GM23338 (cell line): ENCODE measurements around the gene NRCAM. TPM values are rescaled to one million over a fixed set of nuclear protein-coding genes. Genes with fewer than 3 reads are reported as not detected.

Experiments
- ATAC-seq: fragments of 200-7000 bp; cut with Tn5 transposase; 3 replicates; pipeline ENCODE4 v1.9.1; 2020
- DNase-seq: peaks from one replicate; pipeline ENCODE4 v3.0.0-alpha.2; 2015; ENCODE audit warnings: low spot score
- H2AFZ ChIP-seq: fragments of 200-600 bp; sonication (generic); 2 replicates; pipeline ENCODE4 v1.8.0; 2016; ENCODE audit warnings: antibody characterized with exemption, mild to moderate bottlenecking, moderate library complexity
- H3F3A ChIP-seq: fragments of 200-600 bp; sonication (generic); replicated peaks from 2 replicates; pipeline ENCODE4 v1.8.0; 2017; ENCODE audit warnings: antibody characterized with exemption, mixed run types, low read depth
- H3K27ac ChIP-seq: fragments of 200-600 bp; sonication (generic); 2 replicates; pipeline ENCODE4 v1.6.1; 2016; ENCODE audit warnings: low read depth
- H3K27me3 ChIP-seq: fragments of 200-600 bp; sonication (generic); 2 replicates; pipeline ENCODE4 v1.8.0; 2016; ENCODE audit warnings: mild to moderate bottlenecking, mixed run types, moderate library complexity; ENCODE audit not compliant: insufficient read depth
- H3K36me3 ChIP-seq: fragments of 200-600 bp; sonication (generic); 2 replicates; pipeline ENCODE4 v1.8.0; 2016; ENCODE audit warnings: mild to moderate bottlenecking; ENCODE audit not compliant: insufficient read depth
- H3K4me1 ChIP-seq: fragments of 200-600 bp; sonication (generic); 2 replicates; pipeline ENCODE4 v1.8.0; 2016; ENCODE audit warnings: mild to moderate bottlenecking, moderate library complexity; ENCODE audit not compliant: insufficient read depth
- H3K4me2 ChIP-seq: fragments of 200-600 bp; sonication (generic); 2 replicates; pipeline ENCODE4 v1.7.1; 2017; ENCODE audit warnings: mixed run types
- H3K4me3 ChIP-seq: fragments of 200-600 bp; sonication (generic); 2 replicates; pipeline ENCODE4 v1.6.1; 2016; ENCODE audit warnings: mixed run types
- H3K79me2 ChIP-seq: fragments of 200-600 bp; sonication (generic); replicated peaks from 2 replicates; pipeline ENCODE4 v1.8.0; 2017; ENCODE audit warnings: mild to moderate bottlenecking; ENCODE audit not compliant: insufficient read depth
- H3K9me2 ChIP-seq: fragments of 200-600 bp; sonication (generic); 2 replicates; pipeline ENCODE4 v1.8.0; 2017; ENCODE audit not compliant: insufficient read depth
- H4K20me1 ChIP-seq: fragments of 200-600 bp; sonication (generic); replicated peaks from 2 replicates; pipeline ENCODE4 v1.8.0; 2017; ENCODE audit warnings: mild to moderate bottlenecking; ENCODE audit not compliant: insufficient read depth
- H3K27ac Mint-ChIP-seq: 2 replicates; pipeline ENCODE4 v1.8.0; 2020; ENCODE audit warnings: inconsistent platforms, mild to moderate bottlenecking, moderate library complexity, mixed read lengths
- H3K27me3 Mint-ChIP-seq: 3 replicates; pipeline ENCODE4 v1.8.0; 2022; ENCODE audit warnings: low read depth, mild to moderate bottlenecking, moderate library complexity, mixed read lengths, inconsistent platforms; ENCODE audit not compliant: insufficient read depth, poor library complexity
- H3K36me3 Mint-ChIP-seq: 3 replicates; pipeline ENCODE4 v1.8.0; 2021; ENCODE audit warnings: low read depth, mild to moderate bottlenecking, inconsistent platforms, moderate library complexity, mixed read lengths
- H3K4me1 Mint-ChIP-seq: 3 replicates; pipeline ENCODE4 v1.8.0; 2020; ENCODE audit warnings: mild to moderate bottlenecking, inconsistent platforms, mixed read lengths
- H3K4me3 Mint-ChIP-seq: 3 replicates; pipeline ENCODE4 v1.8.0; 2021; ENCODE audit warnings: moderate library complexity, mild to moderate bottlenecking, inconsistent platforms, mixed read lengths
- H3K9me3 Mint-ChIP-seq: 3 replicates; pipeline ENCODE4 v1.8.0; 2020; ENCODE audit warnings: moderate library complexity, mild to moderate bottlenecking, inconsistent platforms, mixed read lengths
- EZH2 ChIP-seq: fragments of 200-600 bp; sonication (generic); IDR thresholded peaks from one replicate; pipeline ENCODE4 v1.8.0; 2017; ENCODE audit warnings: antibody characterized with exemption, mild to moderate bottlenecking, low read depth; ENCODE audit not compliant: unreplicated experiment
- EZH2phosphoT487 ChIP-seq: fragments of 200-600 bp; sonication (generic); IDR thresholded peaks from one replicate; pipeline ENCODE4 v1.8.1; 2018; ENCODE audit warnings: antibody characterized with exemption; ENCODE audit not compliant: unreplicated experiment
- JUNB ChIP-seq: IDR thresholded peaks from one replicate; pipeline ENCODE4 v1.6.1; 2016; ENCODE audit warnings: antibody characterized with exemption; ENCODE audit not compliant: unreplicated experiment
- NANOG ChIP-seq: IDR thresholded peaks from 2 replicates; pipeline ENCODE4 v1.6.1; 2016; ENCODE audit warnings: antibody characterized with exemption, borderline replicate concordance
- POLR2AphosphoS5 ChIP-seq: IDR thresholded peaks from 2 replicates; pipeline ENCODE4 v1.6.1; 2016; ENCODE audit warnings: antibody characterized with exemption, low read depth
- ZNF114 ChIP-seq: fragments of 250-450 bp; sonication (Bioruptor Pico); IDR thresholded peaks from 2 replicates; pipeline ENCODE4 v1.5.0; 2020; ENCODE audit warnings: mild to moderate bottlenecking, moderate library complexity
- ZNF331 ChIP-seq: fragments of 250-450 bp; sonication (Bioruptor Pico); IDR thresholded peaks from 2 replicates; pipeline ENCODE4 v1.5.0; 2020; ENCODE audit warnings: low read depth, mild to moderate bottlenecking, moderate library complexity
- polyA plus RNA-seq: library from polyadenylated mRNA; unstranded; fragments of >200 nt; fragmentation: Nextera tagmentation; extraction: Ambion mirVana; gene quantifications from 2 replicates; pipeline ENCODE4 v1.2.1, GENCODE V29; 2016
- total RNA-seq: library from RNA; depleted of rRNA; stranded (reverse); fragments of >200 nt; shearing (Covaris generic); gene quantifications from 2 replicates; pipeline ENCODE4 v1.2.3, GENCODE V29; 2014
- TF ChIP-seq, protein P1 (sequence below), 2 experiments: fragments of 200-600 bp in 1 of 2; sonication (generic) in 1 of 2; conservative IDR thresholded peaks; 2 replicates each; pipeline versions ENCODE4 v1.5.1 to v1.6.1; 2016 to 2017; ENCODE audit warnings: antibody characterized with exemption in 2 of 2, low read depth in 2 of 2, mild to moderate bottlenecking in 2 of 2, moderate library complexity in 1 of 2
- TF ChIP-seq, protein P2 (sequence below): IDR thresholded peaks from one replicate; pipeline ENCODE4 v1.6.1; 2018; ENCODE audit warnings: antibody characterized with exemption; ENCODE audit not compliant: unreplicated experiment
- TF ChIP-seq, protein P3 (sequence below): IDR thresholded peaks from 2 replicates; pipeline ENCODE4 v1.6.1; 2016; ENCODE audit warnings: antibody characterized with exemption

Gene NRCAM
- total and polyA plus RNA-seq, 2 experiments from 2014 or later = 2.5 to 6.8 TPM

DNA sequence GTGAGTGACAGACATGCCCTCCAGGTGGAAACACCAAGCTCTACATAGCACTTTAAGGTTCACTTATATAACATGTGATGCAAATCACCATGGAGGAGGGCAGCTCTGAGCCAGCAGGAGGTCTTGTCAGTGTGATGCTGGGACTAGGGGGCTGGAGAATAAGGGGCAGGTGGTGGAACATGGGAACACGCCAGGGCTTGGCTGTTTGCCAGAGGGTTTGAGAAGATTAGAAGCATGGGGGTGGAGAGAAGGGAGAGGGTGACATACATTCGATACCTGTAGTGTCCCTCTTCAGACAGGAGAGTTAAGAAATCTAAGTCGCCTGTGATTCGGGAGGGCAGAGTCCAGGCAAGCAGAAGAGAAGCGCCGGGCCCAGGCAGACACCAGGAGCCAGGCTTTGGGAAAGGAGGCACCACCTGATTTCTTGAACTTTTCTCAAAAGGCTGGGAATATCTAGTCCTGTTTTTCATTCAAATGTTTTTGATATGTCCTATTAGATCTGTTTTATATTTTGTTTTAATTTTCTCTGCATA lies 309.1 kb downstream of the NRCAM start (continued):
- TF ChIP-seq ZNF114 (CRISPR knock-in tag) (no peak), POLR2AphosphoS5 (no peak), JUNB (no peak), NANOG (no peak), EZH2 (no peak)
- TF ChIP-seq, protein P1, sequence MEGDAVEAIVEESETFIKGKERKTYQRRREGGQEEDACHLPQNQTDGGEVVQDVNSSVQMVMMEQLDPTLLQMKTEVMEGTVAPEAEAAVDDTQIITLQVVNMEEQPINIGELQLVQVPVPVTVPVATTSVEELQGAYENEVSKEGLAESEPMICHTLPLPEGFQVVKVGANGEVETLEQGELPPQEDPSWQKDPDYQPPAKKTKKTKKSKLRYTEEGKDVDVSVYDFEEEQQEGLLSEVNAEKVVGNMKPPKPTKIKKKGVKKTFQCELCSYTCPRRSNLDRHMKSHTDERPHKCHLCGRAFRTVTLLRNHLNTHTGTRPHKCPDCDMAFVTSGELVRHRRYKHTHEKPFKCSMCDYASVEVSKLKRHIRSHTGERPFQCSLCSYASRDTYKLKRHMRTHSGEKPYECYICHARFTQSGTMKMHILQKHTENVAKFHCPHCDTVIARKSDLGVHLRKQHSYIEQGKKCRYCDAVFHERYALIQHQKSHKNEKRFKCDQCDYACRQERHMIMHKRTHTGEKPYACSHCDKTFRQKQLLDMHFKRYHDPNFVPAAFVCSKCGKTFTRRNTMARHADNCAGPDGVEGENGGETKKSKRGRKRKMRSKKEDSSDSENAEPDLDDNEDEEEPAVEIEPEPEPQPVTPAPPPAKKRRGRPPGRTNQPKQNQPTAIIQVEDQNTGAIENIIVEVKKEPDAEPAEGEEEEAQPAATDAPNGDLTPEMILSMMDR (conservative IDR thresholded peaks at IDR 0.05; ENCODE audit: low read depth in 2 of 2) = no peak

DNA sequence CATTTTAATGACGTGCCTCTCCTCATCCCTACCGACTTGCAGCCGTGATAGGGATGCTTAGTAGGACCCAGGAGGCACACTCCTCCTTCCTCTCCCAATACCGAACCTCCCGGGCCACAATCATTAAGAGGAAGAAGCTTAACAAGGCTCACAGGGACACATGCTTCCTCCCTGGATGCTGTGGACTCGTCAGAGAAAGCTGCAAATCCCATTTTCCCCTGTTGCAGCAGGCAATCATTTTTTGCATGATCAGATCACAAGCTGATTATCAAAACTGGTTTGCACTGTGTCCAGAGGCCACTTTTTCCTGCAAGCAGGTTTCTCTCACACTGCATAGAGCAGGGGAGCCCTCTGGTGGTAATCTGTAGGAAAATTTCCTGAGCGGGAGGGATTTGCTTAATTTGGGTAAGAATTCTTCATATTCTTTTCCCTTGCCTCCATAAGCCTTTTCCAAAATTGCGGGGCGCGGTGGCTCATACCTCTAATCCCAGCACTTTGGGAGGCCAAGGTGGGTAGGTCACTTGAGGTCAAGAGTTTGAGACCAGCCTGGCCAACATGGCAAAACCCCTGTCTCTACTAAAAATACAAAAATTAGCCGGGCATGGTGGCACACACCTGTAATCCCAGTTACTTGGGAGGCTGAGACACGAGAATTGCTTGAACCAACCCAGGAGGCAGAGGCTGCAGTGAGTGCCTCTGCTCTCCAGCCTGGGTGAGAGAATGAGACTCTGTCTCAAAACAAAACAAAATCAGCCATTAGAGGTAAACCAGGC lies 310.0 kb downstream of the NRCAM start:
- no peaks in the 10 kb centered on the region for H3K27me3 ChIP-seq
- Mint-ChIP-seq H3K9me3 (no peaks in the 10 kb centered on the region), H3K4me1 (peaks cover 4% of the 10 kb centered on the region), H3K27ac (no peak overlapping the region), H3K27me3 (no peaks in the 10 kb centered on the region), H3K4me3 (no peak overlapping the region), H3K36me3 (no peaks in the 10 kb centered on the region)
- peaks cover 6% of the 10 kb centered on the region for H3K4me1 ChIP-seq
- TF ChIP-seq NANOG = no peak
- TF ChIP-seq, protein P1 (conservative IDR thresholded peaks at IDR 0.05; ENCODE audit: low read depth in 2 of 2) = peak; percentile 88 to 97
- peak overlapping the region; percentile 56 for H3K4me3 ChIP-seq
- H2AFZ ChIP-seq = peak overlapping the region; percentile 82; the same call in 1 of the 2 replicates
- H3F3A ChIP-seq = no peaks in the 10 kb centered on the region
- peak overlapping the region; percentile 78 for H3K4me2 ChIP-seq
- no peaks in the 10 kb centered on the region for H3K9me2 ChIP-seq
- H3K27ac ChIP-seq = no peak overlapping the region
- ATAC-seq (peak; percentile 97), DNase-seq (peak; percentile 91)
- H3K36me3 ChIP-seq = no peaks in the 10 kb centered on the region
- H3K79me2 ChIP-seq = no peaks in the 10 kb centered on the region
- H4K20me1 ChIP-seq = no peaks in the 10 kb centered on the region

DNA sequence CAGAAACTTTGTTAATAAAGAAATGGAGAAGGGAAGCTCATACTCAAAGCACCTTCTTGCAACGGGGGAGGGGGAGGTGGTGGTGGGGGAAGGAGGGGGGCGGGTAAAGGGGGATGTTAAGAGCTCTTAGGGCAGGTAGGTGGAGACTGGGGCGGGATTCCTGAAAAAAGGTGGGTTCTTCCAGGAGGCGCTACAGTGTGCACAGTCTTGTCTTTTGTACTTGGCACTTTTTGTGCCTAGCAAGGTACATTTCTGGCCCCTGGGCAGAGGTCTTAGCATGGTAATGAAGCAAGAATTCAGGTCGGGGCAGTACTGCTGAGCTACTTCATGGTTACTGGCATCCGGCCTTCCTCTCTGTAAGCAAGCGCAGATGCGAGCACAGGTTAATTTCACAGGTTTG lies 310.8 kb downstream of the NRCAM start:
- Histone ChIP-seq H4K20me1 (no peaks in the 10 kb centered on the region), H3K79me2 (no peaks in the 10 kb centered on the region), H2AFZ (peak overlapping the region; percentile 96), H3F3A (no peaks in the 10 kb centered on the region), H3K4me2 (peak overlapping the region; percentile 78), H3K4me3 (peak overlapping the region; percentile 56), H3K27me3 (no peaks in the 10 kb centered on the region), H3K36me3 (no peaks in the 10 kb centered on the region), H3K9me2 (no peaks in the 10 kb centered on the region), H3K27ac (no peak overlapping the region), H3K4me1 (peaks cover 6% of the 10 kb centered on the region)
- DNase-seq = peak; percentile 55
- H3K9me3 Mint-ChIP-seq = no peaks in the 10 kb centered on the region
- H3K36me3 Mint-ChIP-seq = no peaks in the 10 kb centered on the region
- H3K27ac Mint-ChIP-seq = no peak overlapping the region
- no peaks in the 10 kb centered on the region for H3K27me3 Mint-ChIP-seq
- ATAC-seq = peak; percentile 65
- H3K4me1 Mint-ChIP-seq = peaks cover 4% of the 10 kb centered on the region
- no peak overlapping the region for H3K4me3 Mint-ChIP-seq
- no peak for TF ChIP-seq POLR2AphosphoS5
- TF ChIP-seq, protein P2, sequence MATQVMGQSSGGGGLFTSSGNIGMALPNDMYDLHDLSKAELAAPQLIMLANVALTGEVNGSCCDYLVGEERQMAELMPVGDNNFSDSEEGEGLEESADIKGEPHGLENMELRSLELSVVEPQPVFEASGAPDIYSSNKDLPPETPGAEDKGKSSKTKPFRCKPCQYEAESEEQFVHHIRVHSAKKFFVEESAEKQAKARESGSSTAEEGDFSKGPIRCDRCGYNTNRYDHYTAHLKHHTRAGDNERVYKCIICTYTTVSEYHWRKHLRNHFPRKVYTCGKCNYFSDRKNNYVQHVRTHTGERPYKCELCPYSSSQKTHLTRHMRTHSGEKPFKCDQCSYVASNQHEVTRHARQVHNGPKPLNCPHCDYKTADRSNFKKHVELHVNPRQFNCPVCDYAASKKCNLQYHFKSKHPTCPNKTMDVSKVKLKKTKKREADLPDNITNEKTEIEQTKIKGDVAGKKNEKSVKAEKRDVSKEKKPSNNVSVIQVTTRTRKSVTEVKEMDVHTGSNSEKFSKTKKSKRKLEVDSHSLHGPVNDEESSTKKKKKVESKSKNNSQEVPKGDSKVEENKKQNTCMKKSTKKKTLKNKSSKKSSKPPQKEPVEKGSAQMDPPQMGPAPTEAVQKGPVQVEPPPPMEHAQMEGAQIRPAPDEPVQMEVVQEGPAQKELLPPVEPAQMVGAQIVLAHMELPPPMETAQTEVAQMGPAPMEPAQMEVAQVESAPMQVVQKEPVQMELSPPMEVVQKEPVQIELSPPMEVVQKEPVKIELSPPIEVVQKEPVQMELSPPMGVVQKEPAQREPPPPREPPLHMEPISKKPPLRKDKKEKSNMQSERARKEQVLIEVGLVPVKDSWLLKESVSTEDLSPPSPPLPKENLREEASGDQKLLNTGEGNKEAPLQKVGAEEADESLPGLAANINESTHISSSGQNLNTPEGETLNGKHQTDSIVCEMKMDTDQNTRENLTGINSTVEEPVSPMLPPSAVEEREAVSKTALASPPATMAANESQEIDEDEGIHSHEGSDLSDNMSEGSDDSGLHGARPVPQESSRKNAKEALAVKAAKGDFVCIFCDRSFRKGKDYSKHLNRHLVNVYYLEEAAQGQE = no peak
- TF ChIP-seq, protein P3, sequence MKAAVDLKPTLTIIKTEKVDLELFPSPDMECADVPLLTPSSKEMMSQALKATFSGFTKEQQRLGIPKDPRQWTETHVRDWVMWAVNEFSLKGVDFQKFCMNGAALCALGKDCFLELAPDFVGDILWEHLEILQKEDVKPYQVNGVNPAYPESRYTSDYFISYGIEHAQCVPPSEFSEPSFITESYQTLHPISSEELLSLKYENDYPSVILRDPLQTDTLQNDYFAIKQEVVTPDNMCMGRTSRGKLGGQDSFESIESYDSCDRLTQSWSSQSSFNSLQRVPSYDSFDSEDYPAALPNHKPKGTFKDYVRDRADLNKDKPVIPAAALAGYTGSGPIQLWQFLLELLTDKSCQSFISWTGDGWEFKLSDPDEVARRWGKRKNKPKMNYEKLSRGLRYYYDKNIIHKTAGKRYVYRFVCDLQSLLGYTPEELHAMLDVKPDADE = no peak
- no peak for TF ChIP-seq JUNB
- TF ChIP-seq ZNF114 (CRISPR knock-in tag) = no peak
- no peak for TF ChIP-seq NANOG
- no peak for TF ChIP-seq EZH2phosphoT487
- no peak for TF ChIP-seq ZNF331 (CRISPR knock-in tag)
